ENCODE measurements around the gene AGA.

GRCh38 chr4:177391287-177391686 is 51.0 kb downstream of the AGA start:
- TF ChIP-seq POLR2A (IDR thresholded peaks at IDR 0.05; ENCODE audit: low read length) (no peak), GATA1 (IDR thresholded peaks at IDR 0.05; ENCODE audit: low read depth, low read length) (no peak)

Data from erythroblast (primary cell).